Liver (tissue), 9 donors: ENCODE results near the gene GPR4. TPM values are rescaled to one million over a fixed set of nuclear protein-coding genes. Genes with fewer than 3 reads are reported as not detected.
A peak's percentile ranks its signal among the peaks of the same experiment; 100 is the strongest.

ENCODE experiments used
- DNase-seq: peaks from one replicate; pipeline ENCODE4 v3.0.0-alpha.2; 2017; ENCODE audit warnings: low spot score
- H3K27ac ChIP-seq, 2 donors: one replicate each; pipeline ENCODE4 v1.7.0; 2013; ENCODE audit warnings: inconsistent platforms in 2 of 2, low read length in 2 of 2, control low read depth in 1 of 2, low read depth in 1 of 2, mild to moderate bottlenecking in 1 of 2
- H3K27me3 ChIP-seq, 4 donors: one replicate each; pipeline versions ENCODE4 v1.6.1 to v1.7.0; 2013; ENCODE audit warnings: low read length in 3 of 4, inconsistent platforms in 1 of 4, mild to moderate bottlenecking in 1 of 4, moderate library complexity in 1 of 4; ENCODE audit not compliant: control insufficient read depth in 4 of 4, insufficient read depth in 4 of 4
- H3K36me3 ChIP-seq, 4 donors: one replicate each; pipeline versions ENCODE4 v1.6.1 to v1.7.0; 2013; ENCODE audit warnings: low read length in 3 of 4, mild to moderate bottlenecking in 3 of 4, low read depth in 1 of 4, moderate library complexity in 1 of 4; ENCODE audit not compliant: control insufficient read depth in 4 of 4, insufficient read depth in 3 of 4
- H3K4me1 ChIP-seq, 4 donors: one replicate each; pipeline versions ENCODE4 v1.6.1 to v1.7.0; 2013; ENCODE audit warnings: low read length in 3 of 4, mild to moderate bottlenecking in 3 of 4, moderate library complexity in 1 of 4; ENCODE audit not compliant: control insufficient read depth in 4 of 4, insufficient read depth in 4 of 4
- H3K4me3 ChIP-seq, 3 donors: one replicate each; pipeline versions ENCODE4 v1.6.1 to v1.7.0; 2013; ENCODE audit warnings: low read length in 3 of 3, control low read depth in 1 of 3, low read depth in 1 of 3, mild to moderate bottlenecking in 1 of 3
- H3K9ac ChIP-seq, 2 donors: one replicate each; pipeline ENCODE4 v1.7.0; 2013; ENCODE audit warnings: low read length in 2 of 2, mild to moderate bottlenecking in 2 of 2, moderate library complexity in 2 of 2, control low read depth in 1 of 2, low read depth in 1 of 2
- H3K9me3 ChIP-seq, 4 donors: one replicate each; pipeline versions ENCODE4 v1.6.1 to v1.7.0; 2013; ENCODE audit warnings: low read length in 3 of 4; ENCODE audit not compliant: control insufficient read depth in 4 of 4
- EGR1 ChIP-seq, 2 donors: IDR thresholded peaks; 2 replicates each; pipeline ENCODE4 v1.6.1; 2016 to 2018; ENCODE audit warnings: antibody characterized with exemption in 2 of 2, low read depth in 2 of 2
- FOXA1 ChIP-seq: IDR thresholded peaks from 2 replicates; pipeline ENCODE4 v1.6.1; 2016; ENCODE audit warnings: antibody characterized with exemption
- FOXA2 ChIP-seq: IDR thresholded peaks from 2 replicates; pipeline ENCODE4 v1.6.1; 2016; ENCODE audit warnings: antibody characterized with exemption
- HNF4A ChIP-seq, 2 donors: conservative IDR thresholded peaks; 2 replicates each; pipeline ENCODE4 v1.6.1; 2016; ENCODE audit warnings: antibody characterized with exemption in 2 of 2, mild to moderate bottlenecking in 2 of 2
- HNF4G ChIP-seq: IDR thresholded peaks from 2 replicates; pipeline ENCODE4 v1.6.1; 2016; ENCODE audit warnings: antibody characterized with exemption
- JUND ChIP-seq, 2 donors: IDR thresholded peaks; 2 replicates each; pipeline ENCODE4 v1.6.1; 2016; ENCODE audit warnings: antibody characterized with exemption in 2 of 2
- NR2F2 ChIP-seq: IDR thresholded peaks from 2 replicates; pipeline ENCODE4 v1.6.1; 2016; ENCODE audit warnings: antibody characterized with exemption
- RXRA ChIP-seq, 2 donors: IDR thresholded peaks; 2 replicates each; pipeline ENCODE4 v1.6.1; 2017 to 2018; ENCODE audit warnings: antibody characterized with exemption in 2 of 2, mild to moderate bottlenecking in 1 of 2
- SP1 ChIP-seq: IDR thresholded peaks from 2 replicates; pipeline ENCODE4 v1.6.1; 2018; ENCODE audit warnings: antibody characterized with exemption, mild to moderate bottlenecking
- TAF1 ChIP-seq: conservative IDR thresholded peaks from 2 replicates; pipeline ENCODE4 v1.6.1; 2016; ENCODE audit warnings: antibody characterized with exemption, mild to moderate bottlenecking
- WGBS: extraction: QIAGEN DNeasy Blood & Tissue Kit; methylation state at CpG from one replicate; pipeline ENCODE4 v1.1.7; 2013; 5-methylcytosine and 5-hydroxymethylcytosine counted together
- polyA plus RNA-seq, 2 donors: library from polyadenylated mRNA; stranded (reverse) in 1 of 2; unstranded in 1 of 2; fragments of 200-250 nt in 1 of 2; fragments of >200 nt in 1 of 2; fragmentation: Nextera tagmentation in 1 of 2; extraction: Ambion mirVana in 1 of 2; gene quantifications; one replicate each; pipeline versions ENCODE4 v1.2.1 to v1.2.3, GENCODE V29; 2013 to 2015
- total RNA-seq, 2 donors: library from RNA; depleted of rRNA; stranded (reverse); fragments of >200 nt; gene quantifications; one replicate each; pipeline ENCODE4 v1.2.3, GENCODE V29; 2014
- TF ChIP-seq, protein P1 (sequence below): IDR thresholded peaks from 2 replicates; pipeline ENCODE4 v1.6.1; 2016; ENCODE audit warnings: antibody characterized with exemption
- TF ChIP-seq, protein P2 (sequence below): fragments of 150-350 bp; IDR thresholded peaks from 2 replicates; pipeline ENCODE4 v1.5.1; 2017; ENCODE audit warnings: improper control_type of control experiment, low read depth, low read length; ENCODE audit not compliant: missing input control
- TF ChIP-seq, protein P3 (sequence below): IDR thresholded peaks from 2 replicates; pipeline ENCODE4 v1.6.1; 2016; ENCODE audit warnings: antibody characterized with exemption
- TF ChIP-seq, protein P4 (sequence below): IDR thresholded peaks from 2 replicates; pipeline ENCODE4 v1.6.1; 2016; ENCODE audit warnings: antibody characterized with exemption, mild to moderate bottlenecking
- TF ChIP-seq, protein P5 (sequence below): IDR thresholded peaks from 2 replicates; pipeline ENCODE4 v1.6.1; 2016; ENCODE audit warnings: antibody characterized with exemption
- donor health status: healthy.
- donor health status: healthy.
- donor health status: healthy.
- donor health status: healthy.
- donor health status: healthy.

The GPR4 gene
- total and polyA plus RNA-seq, 4 donors = 0.37 to 1.9 (median 0.97) TPM

DNA sequence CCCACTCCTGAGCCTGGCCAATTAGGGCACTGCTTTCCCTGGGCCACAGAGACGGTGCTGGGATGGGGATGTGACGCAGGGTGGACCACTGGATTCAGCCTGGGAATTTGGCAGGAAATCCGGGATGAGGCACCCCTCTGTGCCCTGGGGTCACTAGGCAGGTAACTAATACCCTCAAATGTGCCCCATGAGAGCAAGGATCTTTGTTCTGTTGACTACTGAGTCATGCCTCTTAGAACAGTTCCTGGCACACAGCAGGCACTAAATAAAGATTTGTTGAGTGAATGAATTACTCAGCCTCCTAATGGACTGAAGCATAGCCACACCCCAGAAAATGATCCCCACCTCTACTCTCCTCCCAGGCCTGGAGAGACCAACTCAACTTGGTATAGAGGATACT, 33.3 kb downstream of the GPR4 start:
- H3K27me3 ChIP-seq = no peaks in the 10 kb centered on the region
- peak overlapping the region in 1 of 2 donors; percentile 50 for H3K27ac ChIP-seq
- no peak for DNase-seq
- 80% methylated on average over 3 of the region's 3 CpGs for WGBS
- peaks cover 7 to 14% (median 8%) of the 10 kb centered on the region in 4 donors for H3K4me1 ChIP-seq
- H3K9ac ChIP-seq = no peak overlapping the region
- no peaks in the 10 kb centered on the region for H3K36me3 ChIP-seq
- no peak overlapping the region for H3K4me3 ChIP-seq
- TF ChIP-seq, protein P1, sequence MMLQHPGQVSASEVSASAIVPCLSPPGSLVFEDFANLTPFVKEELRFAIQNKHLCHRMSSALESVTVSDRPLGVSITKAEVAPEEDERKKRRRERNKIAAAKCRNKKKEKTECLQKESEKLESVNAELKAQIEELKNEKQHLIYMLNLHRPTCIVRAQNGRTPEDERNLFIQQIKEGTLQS = no peak
- TF ChIP-seq SP1 (no peak), RXRA (IDR thresholded peaks at IDR 0.05) (peak in 1 of 2 donors; percentile 67), HNF4A (conservative IDR thresholded peaks at IDR 0.05) (peak in 1 of 2 donors; percentile 65), TAF1 (no peak), JUND (IDR thresholded peaks at IDR 0.05) (peak in 1 of 2 donors; percentile 64)
- H3K9me3 ChIP-seq = no peaks in the 10 kb centered on the region

DNA sequence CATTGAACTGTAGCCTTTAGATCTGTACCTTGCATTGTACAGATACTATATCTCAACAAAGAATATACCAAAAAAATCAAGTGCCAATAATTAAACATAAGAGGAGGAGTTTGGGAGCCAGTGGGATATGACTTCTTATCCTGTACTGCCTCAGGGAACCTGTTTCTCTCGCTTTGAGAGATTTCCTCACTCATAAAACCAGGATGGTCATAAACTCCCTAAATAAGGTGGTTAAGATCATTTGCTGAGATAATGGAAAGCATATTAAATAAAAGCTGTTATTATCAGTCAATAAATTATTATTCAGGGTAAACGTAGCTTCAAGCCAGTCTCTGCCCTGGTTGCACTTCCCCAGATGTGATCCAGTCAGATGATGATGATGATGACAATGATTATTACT, 34.4 kb downstream of the GPR4 start:
- 83% methylated on average over 2 of the region's 2 CpGs for WGBS
- Histone ChIP-seq H3K9ac (no peak overlapping the region), H3K27ac (no peak overlapping the region), H3K4me3 (no peak overlapping the region), H3K36me3 (no peaks in the 10 kb centered on the region), H3K9me3 (no peaks in the 10 kb centered on the region), H3K4me1 (peaks cover 7 to 14% (median 8%) of the 10 kb centered on the region in 4 donors), H3K27me3 (no peaks in the 10 kb centered on the region)
- TF ChIP-seq, protein P2, sequence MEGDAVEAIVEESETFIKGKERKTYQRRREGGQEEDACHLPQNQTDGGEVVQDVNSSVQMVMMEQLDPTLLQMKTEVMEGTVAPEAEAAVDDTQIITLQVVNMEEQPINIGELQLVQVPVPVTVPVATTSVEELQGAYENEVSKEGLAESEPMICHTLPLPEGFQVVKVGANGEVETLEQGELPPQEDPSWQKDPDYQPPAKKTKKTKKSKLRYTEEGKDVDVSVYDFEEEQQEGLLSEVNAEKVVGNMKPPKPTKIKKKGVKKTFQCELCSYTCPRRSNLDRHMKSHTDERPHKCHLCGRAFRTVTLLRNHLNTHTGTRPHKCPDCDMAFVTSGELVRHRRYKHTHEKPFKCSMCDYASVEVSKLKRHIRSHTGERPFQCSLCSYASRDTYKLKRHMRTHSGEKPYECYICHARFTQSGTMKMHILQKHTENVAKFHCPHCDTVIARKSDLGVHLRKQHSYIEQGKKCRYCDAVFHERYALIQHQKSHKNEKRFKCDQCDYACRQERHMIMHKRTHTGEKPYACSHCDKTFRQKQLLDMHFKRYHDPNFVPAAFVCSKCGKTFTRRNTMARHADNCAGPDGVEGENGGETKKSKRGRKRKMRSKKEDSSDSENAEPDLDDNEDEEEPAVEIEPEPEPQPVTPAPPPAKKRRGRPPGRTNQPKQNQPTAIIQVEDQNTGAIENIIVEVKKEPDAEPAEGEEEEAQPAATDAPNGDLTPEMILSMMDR = no peak
- TF ChIP-seq TAF1 = no peak
- TF ChIP-seq JUND (IDR thresholded peaks at IDR 0.05) = no peak
- TF ChIP-seq NR2F2 = no peak
- TF ChIP-seq FOXA2 = no peak
- no peak for TF ChIP-seq SP1
- TF ChIP-seq HNF4G = no peak
- TF ChIP-seq FOXA1 = no peak
- TF ChIP-seq, protein P1 = no peak
- TF ChIP-seq, protein P3, sequence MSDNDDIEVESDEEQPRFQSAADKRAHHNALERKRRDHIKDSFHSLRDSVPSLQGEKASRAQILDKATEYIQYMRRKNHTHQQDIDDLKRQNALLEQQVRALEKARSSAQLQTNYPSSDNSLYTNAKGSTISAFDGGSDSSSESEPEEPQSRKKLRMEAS = no peak
- TF ChIP-seq RXRA (IDR thresholded peaks at IDR 0.05) = no peak
- TF ChIP-seq, protein P4, sequence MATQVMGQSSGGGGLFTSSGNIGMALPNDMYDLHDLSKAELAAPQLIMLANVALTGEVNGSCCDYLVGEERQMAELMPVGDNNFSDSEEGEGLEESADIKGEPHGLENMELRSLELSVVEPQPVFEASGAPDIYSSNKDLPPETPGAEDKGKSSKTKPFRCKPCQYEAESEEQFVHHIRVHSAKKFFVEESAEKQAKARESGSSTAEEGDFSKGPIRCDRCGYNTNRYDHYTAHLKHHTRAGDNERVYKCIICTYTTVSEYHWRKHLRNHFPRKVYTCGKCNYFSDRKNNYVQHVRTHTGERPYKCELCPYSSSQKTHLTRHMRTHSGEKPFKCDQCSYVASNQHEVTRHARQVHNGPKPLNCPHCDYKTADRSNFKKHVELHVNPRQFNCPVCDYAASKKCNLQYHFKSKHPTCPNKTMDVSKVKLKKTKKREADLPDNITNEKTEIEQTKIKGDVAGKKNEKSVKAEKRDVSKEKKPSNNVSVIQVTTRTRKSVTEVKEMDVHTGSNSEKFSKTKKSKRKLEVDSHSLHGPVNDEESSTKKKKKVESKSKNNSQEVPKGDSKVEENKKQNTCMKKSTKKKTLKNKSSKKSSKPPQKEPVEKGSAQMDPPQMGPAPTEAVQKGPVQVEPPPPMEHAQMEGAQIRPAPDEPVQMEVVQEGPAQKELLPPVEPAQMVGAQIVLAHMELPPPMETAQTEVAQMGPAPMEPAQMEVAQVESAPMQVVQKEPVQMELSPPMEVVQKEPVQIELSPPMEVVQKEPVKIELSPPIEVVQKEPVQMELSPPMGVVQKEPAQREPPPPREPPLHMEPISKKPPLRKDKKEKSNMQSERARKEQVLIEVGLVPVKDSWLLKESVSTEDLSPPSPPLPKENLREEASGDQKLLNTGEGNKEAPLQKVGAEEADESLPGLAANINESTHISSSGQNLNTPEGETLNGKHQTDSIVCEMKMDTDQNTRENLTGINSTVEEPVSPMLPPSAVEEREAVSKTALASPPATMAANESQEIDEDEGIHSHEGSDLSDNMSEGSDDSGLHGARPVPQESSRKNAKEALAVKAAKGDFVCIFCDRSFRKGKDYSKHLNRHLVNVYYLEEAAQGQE = no peak
- no peak for TF ChIP-seq EGR1 (IDR thresholded peaks at IDR 0.05; ENCODE audit: low read depth in 2 of 2)
- TF ChIP-seq, protein P5, sequence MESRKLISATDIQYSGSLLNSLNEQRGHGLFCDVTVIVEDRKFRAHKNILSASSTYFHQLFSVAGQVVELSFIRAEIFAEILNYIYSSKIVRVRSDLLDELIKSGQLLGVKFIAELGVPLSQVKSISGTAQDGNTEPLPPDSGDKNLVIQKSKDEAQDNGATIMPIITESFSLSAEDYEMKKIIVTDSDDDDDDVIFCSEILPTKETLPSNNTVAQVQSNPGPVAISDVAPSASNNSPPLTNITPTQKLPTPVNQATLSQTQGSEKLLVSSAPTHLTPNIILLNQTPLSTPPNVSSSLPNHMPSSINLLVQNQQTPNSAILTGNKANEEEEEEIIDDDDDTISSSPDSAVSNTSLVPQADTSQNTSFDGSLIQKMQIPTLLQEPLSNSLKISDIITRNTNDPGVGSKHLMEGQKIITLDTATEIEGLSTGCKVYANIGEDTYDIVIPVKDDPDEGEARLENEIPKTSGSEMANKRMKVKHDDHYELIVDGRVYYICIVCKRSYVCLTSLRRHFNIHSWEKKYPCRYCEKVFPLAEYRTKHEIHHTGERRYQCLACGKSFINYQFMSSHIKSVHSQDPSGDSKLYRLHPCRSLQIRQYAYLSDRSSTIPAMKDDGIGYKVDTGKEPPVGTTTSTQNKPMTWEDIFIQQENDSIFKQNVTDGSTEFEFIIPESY = no peak
- no peak for DNase-seq
